Uterus (tissue), 4 donors: ENCODE data around the gene BPIFB6. TPM values are rescaled to one million over a fixed set of nuclear protein-coding genes. Genes with fewer than 3 reads are reported as not detected.

Experiments used
- DNase-seq, 2 donors: peaks; one replicate each; pipeline ENCODE4 v3.0.0-alpha.2; 2019 to 2020
- H3K27ac ChIP-seq, 2 donors: fragments of 200-600 bp; sonication (generic); 1 replicate in 1 of 2; 2 replicates in 1 of 2; pipeline ENCODE4 v1.5.1; 2016 to 2018
- H3K27me3 ChIP-seq, 2 donors: fragments of 200-600 bp; sonication (generic); one replicate each; pipeline ENCODE4 v1.5.1; 2018 to 2019; ENCODE audit warnings: control low read depth in 1 of 2
- H3K36me3 ChIP-seq, 2 donors: fragments of 200-600 bp; sonication (generic); one replicate each; pipeline ENCODE4 v1.5.1; 2019; ENCODE audit warnings: control low read depth in 1 of 2
- H3K4me1 ChIP-seq, 2 donors: fragments of 200-600 bp; sonication (generic); one replicate each; pipeline ENCODE4 v1.5.1; 2018 to 2019; ENCODE audit warnings: control low read depth in 1 of 2
- H3K4me3 ChIP-seq, 2 donors: fragments of 200-600 bp; sonication (generic); 1 replicate in 1 of 2; 2 replicates in 1 of 2; pipeline ENCODE4 v1.5.1; 2018 to 2019; ENCODE audit warnings: mild to moderate bottlenecking in 1 of 2
- H3K9me3 ChIP-seq, 2 donors: fragments of 200-600 bp; sonication (generic); one replicate each; pipeline ENCODE4 v1.5.1; 2019; ENCODE audit warnings: control low read depth in 1 of 2
- CTCF ChIP-seq, 4 experiments: fragments of 200-600 bp in 2 of 4; fragments of 450-650 bp in 2 of 4; sonication (generic) in 2 of 4; IDR thresholded peaks; one replicate each; pipeline ENCODE4 v1.5.1; 2016 to 2019; ENCODE audit warnings: antibody characterized with exemption in 4 of 4, mild to moderate bottlenecking in 2 of 4, moderate library complexity in 1 of 4
- POLR2A ChIP-seq, 2 donors: fragments of 450-650 bp; IDR thresholded peaks; one replicate each; pipeline ENCODE4 v1.6.1; 2016; ENCODE audit warnings: antibody characterized with exemption in 2 of 2, mild to moderate bottlenecking in 1 of 2, moderate library complexity in 1 of 2
- intact Hi-C: fragments of 100-400 bp; cut with DNase I; formaldehyde crosslinking; loops from one replicate; pipeline ENCODE4 v1.15.1; 2023; ENCODE audit warnings: low total_unique reads
- total RNA-seq, 4 donors: library from RNA; depleted of rRNA in 3 of 4; stranded (reverse); fragments of >200 nt in 3 of 4; gene quantifications; one replicate each; pipeline versions ENCODE4 v1.1.0 to v1.2.4, GENCODE V29; 2014 to 2023
- donor health status: DM: yes; HTN: yes; CAD: no.

The BPIFB6 gene
- total RNA-seq, 4 donors from 2014 or later = not detected

GRCh38 chr20:33065785-33066184 lies 34.3 kb downstream of the BPIFB6 start:
- Histone ChIP-seq H3K9me3 (no peaks in the 10 kb centered on the region), H3K4me3 (no peak overlapping the region), H3K27ac (no peak overlapping the region), H3K4me1 (no peaks in the 10 kb centered on the region), H3K36me3 (no peaks in the 10 kb centered on the region), H3K27me3 (no peaks in the 10 kb centered on the region)
- TF ChIP-seq CTCF (IDR thresholded peaks at IDR 0.05) (no peak), POLR2A (IDR thresholded peaks at IDR 0.05) (no peak)
- DNase-seq = no peak
- intact Hi-C loops = no loop called here

GRCh38 chr20:33067806-33068205 lies 36.4 kb downstream of the BPIFB6 start:
- Histone ChIP-seq H3K36me3 (no peaks in the 10 kb centered on the region), H3K4me3 (no peak overlapping the region), H3K9me3 (no peaks in the 10 kb centered on the region), H3K27me3 (no peaks in the 10 kb centered on the region), H3K27ac (no peak overlapping the region), H3K4me1 (no peaks in the 10 kb centered on the region)
- TF ChIP-seq CTCF (IDR thresholded peaks at IDR 0.05) = no peak
- TF ChIP-seq POLR2A (IDR thresholded peaks at IDR 0.05) = no peak
- intact Hi-C loops = no loop called here
- no peak for DNase-seq

- Histone ChIP-seq H3K36me3 (no peaks in the 10 kb centered on the region), H3K27ac (no peak overlapping the region), H3K27me3 (no peaks in the 10 kb centered on the region), H3K4me3 (no peak overlapping the region), H3K9me3 (no peaks in the 10 kb centered on the region), H3K4me1 (no peaks in the 10 kb centered on the region)
- no peak for TF ChIP-seq POLR2A (IDR thresholded peaks at IDR 0.05)
- TF ChIP-seq CTCF (IDR thresholded peaks at IDR 0.05) = no peak
- no peak for DNase-seq
- intact Hi-C loops = no loop called here
Observed at GRCh38 chr20:33068251-33068939, 36.9 kb downstream of the BPIFB6 start.

GRCh38 chr20:33069673-33070072 lies 38.2 kb downstream of the BPIFB6 start:
- no peak overlapping the region for H3K4me3 ChIP-seq
- DNase-seq = no peak
- H3K27ac ChIP-seq = no peak overlapping the region
- no peaks in the 10 kb centered on the region for H3K27me3 ChIP-seq
- H3K9me3 ChIP-seq = no peaks in the 10 kb centered on the region
- no peak for TF ChIP-seq CTCF (IDR thresholded peaks at IDR 0.05)
- no peak for TF ChIP-seq POLR2A (IDR thresholded peaks at IDR 0.05)
- intact Hi-C loops = no loop called here
- H3K4me1 ChIP-seq = no peaks in the 10 kb centered on the region
- H3K36me3 ChIP-seq = no peaks in the 10 kb centered on the region

GRCh38 chr20:33070111-33071053 lies 38.9 kb downstream of the BPIFB6 start:
- H3K4me3 ChIP-seq = no peak overlapping the region
- no peaks in the 10 kb centered on the region for H3K27me3 ChIP-seq
- H3K27ac ChIP-seq = no peak overlapping the region
- TF ChIP-seq CTCF (IDR thresholded peaks at IDR 0.05) = no peak
- no peak for TF ChIP-seq POLR2A (IDR thresholded peaks at IDR 0.05)
- DNase-seq = no peak
- no peaks in the 10 kb centered on the region for H3K36me3 ChIP-seq
- no peaks in the 10 kb centered on the region for H3K9me3 ChIP-seq
- intact Hi-C loops = no loop called here
- H3K4me1 ChIP-seq = no peaks in the 10 kb centered on the region
